Thyroid gland (tissue), 4 donors: ENCODE measurements around the gene PDE4A.

Experiments
- POLR2A ChIP-seq, 2 donors: fragments of 450-650 bp; IDR thresholded peaks; one replicate each; pipeline ENCODE4 v1.6.1; 2017; ENCODE audit warnings: antibody characterized with exemption in 2 of 2, mild to moderate bottlenecking in 2 of 2, moderate library complexity in 1 of 2
- TF ChIP-seq, protein P1 (sequence below), 6 experiments: fragments of 200-600 bp in 3 of 6; fragments of 450-650 bp in 3 of 6; sonication (generic) in 3 of 6; IDR thresholded peaks; one replicate each; pipeline ENCODE4 v1.5.1; 2016 to 2019; ENCODE audit warnings: antibody characterized with exemption in 6 of 6, mild to moderate bottlenecking in 2 of 6, inconsistent platforms in 1 of 6, moderate library complexity in 1 of 6

DNA sequence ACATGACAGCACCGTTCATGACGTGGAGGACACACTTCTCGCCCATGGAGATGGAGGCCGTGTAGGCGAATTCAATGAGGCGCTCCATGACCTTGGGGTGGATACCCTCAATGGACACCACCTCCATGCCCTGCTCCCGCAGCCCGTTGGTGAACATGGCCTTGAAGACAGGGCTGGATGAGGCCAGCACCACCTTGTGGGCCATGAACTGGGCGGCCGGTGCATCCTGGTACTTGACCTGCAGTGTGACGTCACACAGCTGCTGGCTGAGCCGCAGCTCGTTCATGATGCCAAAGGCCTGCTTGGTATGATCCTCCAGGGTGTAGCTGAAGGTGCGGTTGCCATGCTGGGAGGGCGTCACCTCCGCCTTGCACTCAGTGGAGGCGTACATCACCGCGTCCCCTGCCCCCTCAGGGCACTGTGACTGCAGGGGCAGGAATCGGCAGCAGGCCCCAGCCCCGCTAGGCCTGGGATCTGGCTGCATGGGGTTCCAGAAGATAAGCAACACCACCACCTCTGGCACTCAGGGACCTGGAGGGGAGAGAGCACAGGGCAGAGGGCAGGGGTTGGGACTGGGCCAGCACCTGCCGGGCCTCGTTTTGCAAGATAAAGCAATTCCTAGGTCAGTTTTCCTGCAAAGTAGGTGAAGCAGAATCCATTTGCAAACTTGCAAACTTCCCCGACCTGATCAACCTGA, 79.4 kb downstream of the PDE4A start:
- TF ChIP-seq, protein P1, sequence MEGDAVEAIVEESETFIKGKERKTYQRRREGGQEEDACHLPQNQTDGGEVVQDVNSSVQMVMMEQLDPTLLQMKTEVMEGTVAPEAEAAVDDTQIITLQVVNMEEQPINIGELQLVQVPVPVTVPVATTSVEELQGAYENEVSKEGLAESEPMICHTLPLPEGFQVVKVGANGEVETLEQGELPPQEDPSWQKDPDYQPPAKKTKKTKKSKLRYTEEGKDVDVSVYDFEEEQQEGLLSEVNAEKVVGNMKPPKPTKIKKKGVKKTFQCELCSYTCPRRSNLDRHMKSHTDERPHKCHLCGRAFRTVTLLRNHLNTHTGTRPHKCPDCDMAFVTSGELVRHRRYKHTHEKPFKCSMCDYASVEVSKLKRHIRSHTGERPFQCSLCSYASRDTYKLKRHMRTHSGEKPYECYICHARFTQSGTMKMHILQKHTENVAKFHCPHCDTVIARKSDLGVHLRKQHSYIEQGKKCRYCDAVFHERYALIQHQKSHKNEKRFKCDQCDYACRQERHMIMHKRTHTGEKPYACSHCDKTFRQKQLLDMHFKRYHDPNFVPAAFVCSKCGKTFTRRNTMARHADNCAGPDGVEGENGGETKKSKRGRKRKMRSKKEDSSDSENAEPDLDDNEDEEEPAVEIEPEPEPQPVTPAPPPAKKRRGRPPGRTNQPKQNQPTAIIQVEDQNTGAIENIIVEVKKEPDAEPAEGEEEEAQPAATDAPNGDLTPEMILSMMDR (IDR thresholded peaks at IDR 0.05), result no peak
- no peak for TF ChIP-seq POLR2A (IDR thresholded peaks at IDR 0.05)
